ENCODE results near the gene ALPP.

Gene ALPP

DNA sequence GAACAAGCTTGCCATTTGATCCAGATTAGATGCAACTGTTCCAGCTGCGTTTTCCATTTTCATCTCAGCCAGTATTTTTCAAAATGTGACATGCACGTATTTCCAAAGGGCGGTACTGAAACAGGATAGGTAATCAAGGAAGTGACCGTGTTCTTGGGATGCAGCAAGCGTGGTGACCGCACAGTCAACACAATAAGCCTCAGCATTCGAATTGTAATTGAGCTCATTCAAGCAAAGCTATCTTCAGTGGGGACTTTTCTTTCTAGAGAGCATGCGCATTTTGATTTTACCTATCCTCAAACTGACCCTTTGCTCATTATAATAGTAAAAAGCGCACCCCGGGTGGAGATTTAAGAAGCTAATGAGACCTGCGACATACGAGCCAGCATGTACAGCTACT lies 3.4 kb upstream of the ALPP start:
- H3K27me3 ChIP-seq (ENCODE audit: insufficient read depth, poor library complexity, severe bottlenecking) = no peaks in the 10 kb centered on the region
- no peak overlapping the region for H3K27ac ChIP-seq (replicated peaks)
- no peak for DNase-seq (ENCODE audit: low read depth in 1 of 2, low spot score in 1 of 2)
- TF ChIP-seq POLR2AphosphoS5 (IDR thresholded peaks at IDR 0.05; ENCODE audit: low read depth) (no peak), GABPA (IDR thresholded peaks at IDR 0.05; ENCODE audit: low read depth) (no peak), SPI1 (IDR thresholded peaks at IDR 0.05; ENCODE audit: borderline replicate concordance, low read depth) (no peak)
- TF ChIP-seq, protein P1, sequence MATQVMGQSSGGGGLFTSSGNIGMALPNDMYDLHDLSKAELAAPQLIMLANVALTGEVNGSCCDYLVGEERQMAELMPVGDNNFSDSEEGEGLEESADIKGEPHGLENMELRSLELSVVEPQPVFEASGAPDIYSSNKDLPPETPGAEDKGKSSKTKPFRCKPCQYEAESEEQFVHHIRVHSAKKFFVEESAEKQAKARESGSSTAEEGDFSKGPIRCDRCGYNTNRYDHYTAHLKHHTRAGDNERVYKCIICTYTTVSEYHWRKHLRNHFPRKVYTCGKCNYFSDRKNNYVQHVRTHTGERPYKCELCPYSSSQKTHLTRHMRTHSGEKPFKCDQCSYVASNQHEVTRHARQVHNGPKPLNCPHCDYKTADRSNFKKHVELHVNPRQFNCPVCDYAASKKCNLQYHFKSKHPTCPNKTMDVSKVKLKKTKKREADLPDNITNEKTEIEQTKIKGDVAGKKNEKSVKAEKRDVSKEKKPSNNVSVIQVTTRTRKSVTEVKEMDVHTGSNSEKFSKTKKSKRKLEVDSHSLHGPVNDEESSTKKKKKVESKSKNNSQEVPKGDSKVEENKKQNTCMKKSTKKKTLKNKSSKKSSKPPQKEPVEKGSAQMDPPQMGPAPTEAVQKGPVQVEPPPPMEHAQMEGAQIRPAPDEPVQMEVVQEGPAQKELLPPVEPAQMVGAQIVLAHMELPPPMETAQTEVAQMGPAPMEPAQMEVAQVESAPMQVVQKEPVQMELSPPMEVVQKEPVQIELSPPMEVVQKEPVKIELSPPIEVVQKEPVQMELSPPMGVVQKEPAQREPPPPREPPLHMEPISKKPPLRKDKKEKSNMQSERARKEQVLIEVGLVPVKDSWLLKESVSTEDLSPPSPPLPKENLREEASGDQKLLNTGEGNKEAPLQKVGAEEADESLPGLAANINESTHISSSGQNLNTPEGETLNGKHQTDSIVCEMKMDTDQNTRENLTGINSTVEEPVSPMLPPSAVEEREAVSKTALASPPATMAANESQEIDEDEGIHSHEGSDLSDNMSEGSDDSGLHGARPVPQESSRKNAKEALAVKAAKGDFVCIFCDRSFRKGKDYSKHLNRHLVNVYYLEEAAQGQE (IDR thresholded peaks at IDR 0.05; ENCODE audit: insufficient replicate concordance, low read depth) = no peak
- TF ChIP-seq, protein P2, sequence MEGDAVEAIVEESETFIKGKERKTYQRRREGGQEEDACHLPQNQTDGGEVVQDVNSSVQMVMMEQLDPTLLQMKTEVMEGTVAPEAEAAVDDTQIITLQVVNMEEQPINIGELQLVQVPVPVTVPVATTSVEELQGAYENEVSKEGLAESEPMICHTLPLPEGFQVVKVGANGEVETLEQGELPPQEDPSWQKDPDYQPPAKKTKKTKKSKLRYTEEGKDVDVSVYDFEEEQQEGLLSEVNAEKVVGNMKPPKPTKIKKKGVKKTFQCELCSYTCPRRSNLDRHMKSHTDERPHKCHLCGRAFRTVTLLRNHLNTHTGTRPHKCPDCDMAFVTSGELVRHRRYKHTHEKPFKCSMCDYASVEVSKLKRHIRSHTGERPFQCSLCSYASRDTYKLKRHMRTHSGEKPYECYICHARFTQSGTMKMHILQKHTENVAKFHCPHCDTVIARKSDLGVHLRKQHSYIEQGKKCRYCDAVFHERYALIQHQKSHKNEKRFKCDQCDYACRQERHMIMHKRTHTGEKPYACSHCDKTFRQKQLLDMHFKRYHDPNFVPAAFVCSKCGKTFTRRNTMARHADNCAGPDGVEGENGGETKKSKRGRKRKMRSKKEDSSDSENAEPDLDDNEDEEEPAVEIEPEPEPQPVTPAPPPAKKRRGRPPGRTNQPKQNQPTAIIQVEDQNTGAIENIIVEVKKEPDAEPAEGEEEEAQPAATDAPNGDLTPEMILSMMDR (IDR thresholded peaks at IDR 0.05; ENCODE audit: insufficient read depth, low read length) = no peak
- H3K4me3 ChIP-seq (replicated peaks; ENCODE audit: insufficient read depth, low read length) = no peak overlapping the region

DNA sequence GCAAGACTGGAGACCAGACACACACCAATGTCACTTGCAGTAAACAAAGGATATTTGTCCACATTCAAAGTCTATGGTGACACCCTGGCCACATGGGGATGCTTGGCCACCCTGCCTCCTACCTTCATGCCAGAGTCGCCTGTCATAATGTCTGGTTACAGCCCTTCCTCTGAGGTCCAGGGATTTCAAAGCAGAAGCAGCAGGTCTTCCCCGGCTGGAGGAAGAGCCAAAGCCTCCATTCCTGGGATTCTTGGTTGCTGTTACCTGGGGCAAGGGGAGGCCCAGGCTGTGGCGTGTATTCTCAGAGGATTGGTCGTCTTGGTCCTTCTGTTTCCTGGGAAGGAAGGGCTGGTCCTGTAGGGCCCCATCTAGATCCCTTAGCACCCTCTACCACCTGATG lies 2.3 kb upstream of the ALPP start:
- TF ChIP-seq SPI1 (IDR thresholded peaks at IDR 0.05; ENCODE audit: borderline replicate concordance, low read depth) = no peak
- no peak for TF ChIP-seq GABPA (IDR thresholded peaks at IDR 0.05; ENCODE audit: low read depth)
- TF ChIP-seq, protein P2 (IDR thresholded peaks at IDR 0.05; ENCODE audit: insufficient read depth, low read length) = no peak
- no peak for TF ChIP-seq POLR2AphosphoS5 (IDR thresholded peaks at IDR 0.05; ENCODE audit: low read depth)
- TF ChIP-seq, protein P1 (IDR thresholded peaks at IDR 0.05; ENCODE audit: insufficient replicate concordance, low read depth) = no peak
- no peak overlapping the region for H3K27ac ChIP-seq (replicated peaks)
- no peak overlapping the region for H3K4me3 ChIP-seq (replicated peaks; ENCODE audit: insufficient read depth, low read length)
- no peak for DNase-seq (ENCODE audit: low read depth in 1 of 2, low spot score in 1 of 2)
- H3K27me3 ChIP-seq (ENCODE audit: insufficient read depth, poor library complexity, severe bottlenecking) = no peaks in the 10 kb centered on the region

DNA sequence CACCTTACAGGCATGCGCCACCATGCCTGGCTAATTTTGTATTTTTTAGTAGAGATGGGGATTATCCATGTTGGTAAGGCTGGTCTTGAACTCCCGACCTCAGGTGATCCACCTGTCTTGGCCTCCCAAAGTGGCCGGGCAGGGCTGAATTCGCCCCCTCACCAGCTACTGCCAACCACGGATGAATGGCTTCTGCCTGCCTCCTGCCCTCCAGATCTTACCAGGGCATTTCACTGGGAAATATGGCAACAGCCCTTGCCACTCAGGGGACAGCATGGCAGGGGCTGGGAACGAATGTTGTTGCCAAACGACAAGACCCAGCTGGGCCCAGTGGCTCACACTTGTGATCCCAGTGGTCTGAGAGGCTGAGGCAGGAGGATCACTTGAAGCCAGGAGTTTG lies 1.8 kb upstream of the ALPP start:
- no peaks in the 10 kb centered on the region for H3K27me3 ChIP-seq (ENCODE audit: insufficient read depth, poor library complexity, severe bottlenecking)
- no peak overlapping the region for H3K4me3 ChIP-seq (replicated peaks; ENCODE audit: insufficient read depth, low read length)
- DNase-seq (ENCODE audit: low read depth in 1 of 2, low spot score in 1 of 2) = no peak
- TF ChIP-seq, protein P1 (IDR thresholded peaks at IDR 0.05; ENCODE audit: insufficient replicate concordance, low read depth) = no peak
- TF ChIP-seq SPI1 (IDR thresholded peaks at IDR 0.05; ENCODE audit: borderline replicate concordance, low read depth) (no peak), GABPA (IDR thresholded peaks at IDR 0.05; ENCODE audit: low read depth) (no peak), POLR2AphosphoS5 (IDR thresholded peaks at IDR 0.05; ENCODE audit: low read depth) (no peak)
- TF ChIP-seq, protein P2 (IDR thresholded peaks at IDR 0.05; ENCODE audit: insufficient read depth, low read length) = no peak
- H3K27ac ChIP-seq (replicated peaks) = no peak overlapping the region

Measured in HL-60 (cell line).